C4-2B (cell line): ENCODE results near the gene SYK.
A peak's percentile ranks its signal among the peaks of the same experiment; 100 is the strongest.

ENCODE experiments used
- ZFX ChIP-seq: fragments of 450-650 bp; IDR thresholded peaks from 2 replicates; pipeline ENCODE4 v1.6.1; 2017
- TF ChIP-seq, protein P1 (sequence below): fragments of 450-650 bp; conservative IDR thresholded peaks from 2 replicates; pipeline ENCODE4 v1.5.1; 2017; ENCODE audit warnings: mild to moderate bottlenecking

DNA sequence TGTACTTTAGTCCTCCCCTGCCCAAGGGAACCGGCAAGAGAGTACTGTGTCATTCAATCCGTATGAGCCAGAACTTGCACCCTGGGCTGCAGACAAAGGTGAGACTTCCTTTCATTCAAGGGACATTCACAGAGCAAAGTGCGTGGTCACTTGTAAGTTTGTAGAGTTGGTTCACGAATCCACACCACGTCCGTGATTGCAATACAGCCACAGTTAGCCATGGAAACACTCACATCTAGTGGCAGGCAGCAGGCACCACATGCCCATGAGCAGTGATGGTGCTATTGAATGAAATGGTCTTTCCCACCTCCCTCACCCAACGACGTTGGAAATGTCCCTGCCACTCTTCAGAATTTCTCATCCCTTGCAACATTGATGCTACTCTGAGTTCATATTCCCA lies 72.6 kb downstream of the SYK start:
- TF ChIP-seq, protein P1, sequence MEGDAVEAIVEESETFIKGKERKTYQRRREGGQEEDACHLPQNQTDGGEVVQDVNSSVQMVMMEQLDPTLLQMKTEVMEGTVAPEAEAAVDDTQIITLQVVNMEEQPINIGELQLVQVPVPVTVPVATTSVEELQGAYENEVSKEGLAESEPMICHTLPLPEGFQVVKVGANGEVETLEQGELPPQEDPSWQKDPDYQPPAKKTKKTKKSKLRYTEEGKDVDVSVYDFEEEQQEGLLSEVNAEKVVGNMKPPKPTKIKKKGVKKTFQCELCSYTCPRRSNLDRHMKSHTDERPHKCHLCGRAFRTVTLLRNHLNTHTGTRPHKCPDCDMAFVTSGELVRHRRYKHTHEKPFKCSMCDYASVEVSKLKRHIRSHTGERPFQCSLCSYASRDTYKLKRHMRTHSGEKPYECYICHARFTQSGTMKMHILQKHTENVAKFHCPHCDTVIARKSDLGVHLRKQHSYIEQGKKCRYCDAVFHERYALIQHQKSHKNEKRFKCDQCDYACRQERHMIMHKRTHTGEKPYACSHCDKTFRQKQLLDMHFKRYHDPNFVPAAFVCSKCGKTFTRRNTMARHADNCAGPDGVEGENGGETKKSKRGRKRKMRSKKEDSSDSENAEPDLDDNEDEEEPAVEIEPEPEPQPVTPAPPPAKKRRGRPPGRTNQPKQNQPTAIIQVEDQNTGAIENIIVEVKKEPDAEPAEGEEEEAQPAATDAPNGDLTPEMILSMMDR = peak; percentile 25
- TF ChIP-seq ZFX = no peak
